ENCODE data around the gene PCBP3. TPM values are rescaled to one million over a fixed set of nuclear protein-coding genes. Genes with fewer than 3 reads are reported as not detected.

PCBP3 gene
- total and polyA plus RNA-seq, 2 of the 13 experiments (the other 11 are each of a cell fraction or from before 2014, with no cell fraction given): not detected

DNA sequence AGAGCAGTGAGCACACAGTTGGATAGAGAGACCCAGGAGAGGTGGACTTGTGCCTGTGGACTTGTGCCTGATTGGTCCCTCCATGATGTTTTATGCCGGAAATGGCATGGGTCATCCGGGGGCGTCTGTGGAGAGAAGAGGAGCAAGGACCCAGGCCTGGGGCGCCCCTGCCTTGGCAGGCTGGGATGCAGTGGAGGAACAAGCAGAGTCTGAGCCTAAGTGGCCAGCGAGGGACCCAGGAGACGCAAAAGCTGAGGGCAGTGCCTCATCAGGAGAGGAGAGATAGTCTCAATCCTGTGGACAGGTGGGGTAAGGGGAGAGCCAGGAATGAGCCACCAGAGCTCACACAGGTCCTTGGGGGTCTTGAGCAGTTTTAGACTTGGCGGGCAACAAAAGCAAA is 146.9 kb downstream of the PCBP3 start (continued):
- no peak for TF ChIP-seq ZFAT (CRISPR knock-in tag; conservative IDR thresholded peaks at IDR 0.05)
- TF ChIP-seq, protein P1, sequence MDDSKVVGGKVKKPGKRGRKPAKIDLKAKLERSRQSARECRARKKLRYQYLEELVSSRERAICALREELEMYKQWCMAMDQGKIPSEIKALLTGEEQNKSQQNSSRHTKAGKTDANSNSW (CRISPR knock-in tag; IDR thresholded peaks at IDR 0.05; ENCODE audit: borderline replicate concordance): no peak
- TF ChIP-seq, protein P2, sequence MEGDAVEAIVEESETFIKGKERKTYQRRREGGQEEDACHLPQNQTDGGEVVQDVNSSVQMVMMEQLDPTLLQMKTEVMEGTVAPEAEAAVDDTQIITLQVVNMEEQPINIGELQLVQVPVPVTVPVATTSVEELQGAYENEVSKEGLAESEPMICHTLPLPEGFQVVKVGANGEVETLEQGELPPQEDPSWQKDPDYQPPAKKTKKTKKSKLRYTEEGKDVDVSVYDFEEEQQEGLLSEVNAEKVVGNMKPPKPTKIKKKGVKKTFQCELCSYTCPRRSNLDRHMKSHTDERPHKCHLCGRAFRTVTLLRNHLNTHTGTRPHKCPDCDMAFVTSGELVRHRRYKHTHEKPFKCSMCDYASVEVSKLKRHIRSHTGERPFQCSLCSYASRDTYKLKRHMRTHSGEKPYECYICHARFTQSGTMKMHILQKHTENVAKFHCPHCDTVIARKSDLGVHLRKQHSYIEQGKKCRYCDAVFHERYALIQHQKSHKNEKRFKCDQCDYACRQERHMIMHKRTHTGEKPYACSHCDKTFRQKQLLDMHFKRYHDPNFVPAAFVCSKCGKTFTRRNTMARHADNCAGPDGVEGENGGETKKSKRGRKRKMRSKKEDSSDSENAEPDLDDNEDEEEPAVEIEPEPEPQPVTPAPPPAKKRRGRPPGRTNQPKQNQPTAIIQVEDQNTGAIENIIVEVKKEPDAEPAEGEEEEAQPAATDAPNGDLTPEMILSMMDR (CRISPR knock-in tag; IDR thresholded peaks at IDR 0.05): no peak
- TF ChIP-seq, protein P3, sequence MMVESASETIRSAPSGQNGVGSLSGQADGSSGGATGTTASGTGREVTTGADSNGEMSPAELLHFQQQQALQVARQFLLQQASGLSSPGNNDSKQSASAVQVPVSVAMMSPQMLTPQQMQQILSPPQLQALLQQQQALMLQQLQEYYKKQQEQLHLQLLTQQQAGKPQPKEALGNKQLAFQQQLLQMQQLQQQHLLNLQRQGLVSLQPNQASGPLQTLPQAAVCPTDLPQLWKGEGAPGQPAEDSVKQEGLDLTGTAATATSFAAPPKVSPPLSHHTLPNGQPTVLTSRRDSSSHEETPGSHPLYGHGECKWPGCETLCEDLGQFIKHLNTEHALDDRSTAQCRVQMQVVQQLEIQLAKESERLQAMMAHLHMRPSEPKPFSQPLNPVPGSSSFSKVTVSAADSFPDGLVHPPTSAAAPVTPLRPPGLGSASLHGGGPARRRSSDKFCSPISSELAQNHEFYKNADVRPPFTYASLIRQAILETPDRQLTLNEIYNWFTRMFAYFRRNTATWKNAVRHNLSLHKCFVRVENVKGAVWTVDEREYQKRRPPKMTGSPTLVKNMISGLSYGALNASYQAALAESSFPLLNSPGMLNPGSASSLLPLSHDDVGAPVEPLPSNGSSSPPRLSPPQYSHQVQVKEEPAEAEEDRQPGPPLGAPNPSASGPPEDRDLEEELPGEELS (CRISPR knock-in tag; IDR thresholded peaks at IDR 0.05): no peak
- TF ChIP-seq, protein P4, sequence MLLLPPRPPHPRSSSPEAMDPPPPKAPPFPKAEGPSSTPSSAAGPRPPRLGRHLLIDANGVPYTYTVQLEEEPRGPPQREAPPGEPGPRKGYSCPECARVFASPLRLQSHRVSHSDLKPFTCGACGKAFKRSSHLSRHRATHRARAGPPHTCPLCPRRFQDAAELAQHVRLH (CRISPR knock-in tag; IDR thresholded peaks at IDR 0.05; ENCODE audit: borderline replicate concordance, low read depth): no peak
- TF ChIP-seq, protein P5, sequence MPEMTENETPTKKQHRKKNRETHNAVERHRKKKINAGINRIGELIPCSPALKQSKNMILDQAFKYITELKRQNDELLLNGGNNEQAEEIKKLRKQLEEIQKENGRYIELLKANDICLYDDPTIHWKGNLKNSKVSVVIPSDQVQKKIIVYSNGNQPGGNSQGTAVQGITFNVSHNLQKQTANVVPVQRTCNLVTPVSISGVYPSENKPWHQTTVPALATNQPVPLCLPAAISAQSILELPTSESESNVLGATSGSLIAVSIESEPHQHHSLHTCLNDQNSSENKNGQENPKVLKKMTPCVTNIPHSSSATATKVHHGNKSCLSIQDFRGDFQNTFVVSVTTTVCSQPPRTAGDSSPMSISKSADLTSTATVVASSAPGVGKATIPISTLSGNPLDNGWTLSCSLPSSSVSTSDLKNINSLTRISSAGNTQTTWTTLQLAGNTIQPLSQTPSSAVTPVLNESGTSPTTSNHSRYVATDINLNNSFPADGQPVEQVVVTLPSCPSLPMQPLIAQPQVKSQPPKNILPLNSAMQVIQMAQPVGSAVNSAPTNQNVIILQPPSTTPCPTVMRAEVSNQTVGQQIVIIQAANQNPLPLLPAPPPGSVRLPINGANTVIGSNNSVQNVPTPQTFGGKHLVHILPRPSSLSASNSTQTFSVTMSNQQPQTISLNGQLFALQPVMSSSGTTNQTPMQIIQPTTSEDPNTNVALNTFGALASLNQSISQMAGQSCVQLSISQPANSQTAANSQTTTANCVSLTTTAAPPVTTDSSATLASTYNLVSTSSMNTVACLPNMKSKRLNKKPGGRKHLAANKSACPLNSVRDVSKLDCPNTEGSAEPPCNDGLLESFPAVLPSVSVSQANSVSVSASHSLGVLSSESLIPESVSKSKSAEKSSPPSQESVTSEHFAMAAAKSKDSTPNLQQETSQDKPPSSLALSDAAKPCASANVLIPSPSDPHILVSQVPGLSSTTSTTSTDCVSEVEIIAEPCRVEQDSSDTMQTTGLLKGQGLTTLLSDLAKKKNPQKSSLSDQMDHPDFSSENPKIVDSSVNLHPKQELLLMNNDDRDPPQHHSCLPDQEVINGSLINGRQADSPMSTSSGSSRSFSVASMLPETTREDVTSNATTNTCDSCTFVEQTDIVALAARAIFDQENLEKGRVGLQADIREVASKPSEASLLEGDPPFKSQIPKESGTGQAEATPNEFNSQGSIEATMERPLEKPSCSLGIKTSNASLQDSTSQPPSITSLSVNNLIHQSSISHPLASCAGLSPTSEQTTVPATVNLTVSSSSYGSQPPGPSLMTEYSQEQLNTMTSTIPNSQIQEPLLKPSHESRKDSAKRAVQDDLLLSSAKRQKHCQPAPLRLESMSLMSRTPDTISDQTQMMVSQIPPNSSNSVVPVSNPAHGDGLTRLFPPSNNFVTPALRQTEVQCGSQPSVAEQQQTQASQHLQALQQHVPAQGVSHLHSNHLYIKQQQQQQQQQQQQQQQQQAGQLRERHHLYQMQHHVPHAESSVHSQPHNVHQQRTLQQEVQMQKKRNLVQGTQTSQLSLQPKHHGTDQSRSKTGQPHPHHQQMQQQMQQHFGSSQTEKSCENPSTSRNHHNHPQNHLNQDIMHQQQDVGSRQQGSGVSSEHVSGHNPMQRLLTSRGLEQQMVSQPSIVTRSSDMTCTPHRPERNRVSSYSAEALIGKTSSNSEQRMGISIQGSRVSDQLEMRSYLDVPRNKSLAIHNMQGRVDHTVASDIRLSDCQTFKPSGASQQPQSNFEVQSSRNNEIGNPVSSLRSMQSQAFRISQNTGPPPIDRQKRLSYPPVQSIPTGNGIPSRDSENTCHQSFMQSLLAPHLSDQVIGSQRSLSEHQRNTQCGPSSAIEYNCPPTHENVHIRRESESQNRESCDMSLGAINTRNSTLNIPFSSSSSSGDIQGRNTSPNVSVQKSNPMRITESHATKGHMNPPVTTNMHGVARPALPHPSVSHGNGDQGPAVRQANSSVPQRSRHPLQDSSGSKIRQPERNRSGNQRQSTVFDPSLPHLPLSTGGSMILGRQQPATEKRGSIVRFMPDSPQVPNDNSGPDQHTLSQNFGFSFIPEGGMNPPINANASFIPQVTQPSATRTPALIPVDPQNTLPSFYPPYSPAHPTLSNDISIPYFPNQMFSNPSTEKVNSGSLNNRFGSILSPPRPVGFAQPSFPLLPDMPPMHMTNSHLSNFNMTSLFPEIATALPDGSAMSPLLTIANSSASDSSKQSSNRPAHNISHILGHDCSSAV (CRISPR knock-in tag; IDR thresholded peaks at IDR 0.05; ENCODE audit: borderline replicate concordance): no peak
- TF ChIP-seq HCFC1 (IDR thresholded peaks at IDR 0.05; ENCODE audit: low read depth, low read length): no peak
- TF ChIP-seq NFKBIZ (CRISPR knock-in tag; IDR thresholded peaks at IDR 0.05): no peak

All from HepG2 (cell line).